Hepatocyte (in vitro differentiated cells): ENCODE measurements around the gene ABR. TPM values are rescaled to one million over a fixed set of nuclear protein-coding genes. Genes with fewer than 3 reads are reported as not detected.
A peak's percentile ranks its signal among the peaks of the same experiment; 100 is the strongest.

Experiments used
- DNase-seq: peaks from one replicate; pipeline ENCODE4 v3.0.0-alpha.2; 2016; ENCODE audit warnings: low spot score
- H2AFZ ChIP-seq: fragments of 200-600 bp; sonication (generic); 2 replicates; pipeline ENCODE4 v1.6.0; 2016; ENCODE audit warnings: antibody characterized with exemption, mild to moderate bottlenecking
- H3K27ac ChIP-seq: fragments of 200-600 bp; sonication (generic); 2 replicates; pipeline ENCODE4 v1.5.1; 2016; ENCODE audit warnings: mild to moderate bottlenecking
- H3K27me3 ChIP-seq: fragments of 200-600 bp; sonication (generic); 2 replicates; pipeline ENCODE4 v1.6.1; 2016
- H3K36me3 ChIP-seq: fragments of 200-600 bp; sonication (generic); replicated peaks from 2 replicates; pipeline ENCODE4 v1.5.1; 2016; ENCODE audit warnings: low read depth; ENCODE audit not compliant: insufficient read depth
- H3K4me1 ChIP-seq: fragments of 200-600 bp; sonication (generic); 2 replicates; pipeline ENCODE4 v1.5.1; 2016; ENCODE audit warnings: mild to moderate bottlenecking, moderate library complexity; ENCODE audit not compliant: insufficient read depth
- H3K4me2 ChIP-seq: fragments of 200-600 bp; sonication (generic); 2 replicates; pipeline ENCODE4 v1.6.0; 2016
- H3K4me3 ChIP-seq: fragments of 200-600 bp; sonication (generic); 2 replicates; pipeline ENCODE4 v1.5.1; 2016; ENCODE audit warnings: mild to moderate bottlenecking
- H3K79me2 ChIP-seq: fragments of 200-600 bp; sonication (generic); 2 replicates; pipeline ENCODE4 v1.6.0; 2017; ENCODE audit warnings: mild to moderate bottlenecking
- H3K9me2 ChIP-seq: fragments of 200-600 bp; sonication (generic); replicated peaks from 2 replicates; pipeline ENCODE4 v1.6.0; 2017; ENCODE audit warnings: mild to moderate bottlenecking; ENCODE audit not compliant: insufficient read depth
- H3K9me3 ChIP-seq: fragments of 200-600 bp; sonication (generic); 2 replicates; pipeline ENCODE4 v1.5.1; 2016; ENCODE audit warnings: low read depth, mild to moderate bottlenecking
- H4K20me1 ChIP-seq: fragments of 200-600 bp; sonication (generic); 2 replicates; pipeline ENCODE4 v1.6.0; 2016; ENCODE audit warnings: mild to moderate bottlenecking; ENCODE audit not compliant: insufficient read depth, poor library complexity, severe bottlenecking
- CTCF ChIP-seq: fragments of 200-600 bp; sonication (generic); IDR thresholded peaks from 2 replicates; pipeline ENCODE4 v1.5.1; 2016; ENCODE audit warnings: antibody characterized with exemption, mild to moderate bottlenecking; ENCODE audit not compliant: poor library complexity
- EZH2 ChIP-seq: fragments of 200-600 bp; sonication (generic); IDR thresholded peaks from 2 replicates; pipeline ENCODE4 v1.6.1; 2016; ENCODE audit warnings: antibody characterized with exemption, mild to moderate bottlenecking, borderline replicate concordance
- EZH2phosphoT487 ChIP-seq: fragments of 200-600 bp; sonication (generic); IDR thresholded peaks from one replicate; pipeline ENCODE4 v1.6.1; 2018; ENCODE audit warnings: antibody characterized with exemption, mild to moderate bottlenecking, low read depth, moderate library complexity; ENCODE audit not compliant: unreplicated experiment, severe bottlenecking
- WGBS: methylation state at CpG from one replicate; pipeline ENCODE4 v1.1.6; 2016; ENCODE audit warnings: low lambda C conversion rate; ENCODE audit errors: missing lambda C conversion rate; 5-methylcytosine and 5-hydroxymethylcytosine counted together
- polyA plus RNA-seq: library from polyadenylated mRNA; unstranded; fragments of >200 nt; fragmentation: Nextera tagmentation; extraction: Ambion mirVana; gene quantifications from 2 replicates; pipeline ENCODE4 v1.2.1, GENCODE V29; 2016
- total RNA-seq: library from RNA; depleted of rRNA; stranded (reverse); fragments of >200 nt; gene quantifications from 2 replicates; pipeline ENCODE4 v1.2.3, GENCODE V29; 2014

ABR gene
- total and polyA plus RNA-seq, 2 experiments from 2014 or later = 26.8 to 51.5 TPM

GRCh38 chr17:1211287-1211686, 31.5 kb upstream of the ABR start:
- H3K27ac ChIP-seq = no peak overlapping the region
- no peak overlapping the region for H3K4me2 ChIP-seq
- TF ChIP-seq EZH2phosphoT487 = no peak
- no peak for TF ChIP-seq EZH2
- no peak for TF ChIP-seq CTCF

GRCh38 chr17:1208966-1209365, 29.2 kb upstream of the ABR start:
- Histone ChIP-seq H3K27me3 (peaks cover 6% of the 10 kb centered on the region), H3K36me3 (no peaks in the 10 kb centered on the region), H3K4me3 (no peak overlapping the region), H3K4me1 (no peaks in the 10 kb centered on the region), H3K9me2 (no peaks in the 10 kb centered on the region), H2AFZ (no peak overlapping the region), H3K79me2 (no peaks in the 10 kb centered on the region), H3K27ac (no peak overlapping the region), H3K9me3 (no peaks in the 10 kb centered on the region), H3K4me2 (no peak overlapping the region), H4K20me1 (no peaks in the 10 kb centered on the region)
- no peak for TF ChIP-seq CTCF
- TF ChIP-seq EZH2phosphoT487 = no peak
- no peak for TF ChIP-seq EZH2
- 94% methylated on average over 6 of the region's 6 CpGs for WGBS
- no peak for DNase-seq

More at GRCh38 chr17:1211287-1211686, 31.5 kb upstream of the ABR start:
- no peaks in the 10 kb centered on the region for H3K9me3 ChIP-seq
- no peak overlapping the region for H2AFZ ChIP-seq
- 58% methylated on average over 5 of the region's 5 CpGs for WGBS
- H3K4me3 ChIP-seq = no peak overlapping the region
- no peaks in the 10 kb centered on the region for H3K4me1 ChIP-seq
- peaks cover 6% of the 10 kb centered on the region for H3K27me3 ChIP-seq
- no peaks in the 10 kb centered on the region for H3K9me2 ChIP-seq
- DNase-seq = no peak
- no peaks in the 10 kb centered on the region for H3K79me2 ChIP-seq
- H3K36me3 ChIP-seq = no peaks in the 10 kb centered on the region
- H4K20me1 ChIP-seq = no peaks in the 10 kb centered on the region

- no peaks in the 10 kb centered on the region for H3K9me3 ChIP-seq
- WGBS = 92% methylated on average over 12 of the region's 12 CpGs
- TF ChIP-seq CTCF (no peak), EZH2phosphoT487 (no peak), EZH2 (no peak)
- no peaks in the 10 kb centered on the region for H3K79me2 ChIP-seq
- H3K4me2 ChIP-seq = no peak overlapping the region
- H3K9me2 ChIP-seq = no peaks in the 10 kb centered on the region
- no peak overlapping the region for H2AFZ ChIP-seq
- no peak overlapping the region for H3K27ac ChIP-seq
- H3K4me3 ChIP-seq = no peak overlapping the region
- no peaks in the 10 kb centered on the region for H3K4me1 ChIP-seq
- H3K36me3 ChIP-seq = no peaks in the 10 kb centered on the region
- H4K20me1 ChIP-seq = no peaks in the 10 kb centered on the region
- DNase-seq = no peak
- H3K27me3 ChIP-seq = peaks cover 6% of the 10 kb centered on the region
Observed at GRCh38 chr17:1206026-1206777, 26.4 kb upstream of the ABR start.

GRCh38 chr17:1203967-1204291, 24.1 kb upstream of the ABR start:
- Histone ChIP-seq H3K36me3 (no peaks in the 10 kb centered on the region), H3K4me1 (no peaks in the 10 kb centered on the region), H3K4me2 (peak overlapping the region; percentile 98), H3K27ac (no peak overlapping the region), H3K9me3 (no peaks in the 10 kb centered on the region), H3K9me2 (no peaks in the 10 kb centered on the region), H4K20me1 (no peaks in the 10 kb centered on the region), H3K4me3 (no peak overlapping the region), H3K79me2 (no peaks in the 10 kb centered on the region), H3K27me3 (no peaks in the 10 kb centered on the region), H2AFZ (peak overlapping the region; percentile 57)
- no peak for DNase-seq
- no peak for TF ChIP-seq EZH2
- no peak for TF ChIP-seq EZH2phosphoT487
- no peak for TF ChIP-seq CTCF
- WGBS = 56% methylated on average over 19 of the region's 19 CpGs
